HT-29 (cell line): ENCODE measurements around the gene ELMO1. TPM values are rescaled to one million over a fixed set of nuclear protein-coding genes. Genes with fewer than 3 reads are reported as not detected.

Experiments
- DNase-seq: peaks from one replicate; pipeline ENCODE4 v3.0.0-alpha.2; 2015; ENCODE audit warnings: low spot score
- total RNA-seq: library from RNA; depleted of rRNA; stranded (reverse); fragments of >200 nt; shearing (Covaris generic); gene quantifications from 2 replicates; pipeline ENCODE4 v1.2.3, GENCODE V29; 2014

ELMO1 gene
- total RNA-seq, 1 experiment from 2014 or later = 0.41 TPM

- DNase-seq = no peak
Observed at GRCh38 chr7:37193775-37194135, 254.9 kb downstream of the ELMO1 start.

GRCh38 chr7:37193087-37193774 is 255.4 kb downstream of the ELMO1 start:
- no peak for DNase-seq

- no peak for DNase-seq
Observed at GRCh38 chr7:37191797-37192196, 256.9 kb downstream of the ELMO1 start.

- no peak for DNase-seq
Observed at GRCh38 chr7:37187179-37187578, 261.5 kb downstream of the ELMO1 start.

- no peak for DNase-seq
Observed at GRCh38 chr7:37186753-37187152, 261.9 kb downstream of the ELMO1 start.

GRCh38 chr7:37181550-37181932 is 267.1 kb downstream of the ELMO1 start:
- DNase-seq = peak; percentile 7

- DNase-seq = no peak
Observed at GRCh38 chr7:37180828-37181549, 267.7 kb downstream of the ELMO1 start.

- DNase-seq = no peak
Observed at GRCh38 chr7:37176079-37176478, 272.6 kb downstream of the ELMO1 start.

- no peak for DNase-seq
Observed at GRCh38 chr7:37174460-37174859, 274.2 kb downstream of the ELMO1 start.

- DNase-seq = no peak
Observed at GRCh38 chr7:37173670-37174069, 275.0 kb downstream of the ELMO1 start.

- DNase-seq = no peak
Observed at GRCh38 chr7:37162106-37162505, 286.6 kb downstream of the ELMO1 start.

- DNase-seq = no peak
Observed at GRCh38 chr7:37160656-37161055, 288.0 kb downstream of the ELMO1 start.

GRCh38 chr7:37153376-37153775 is 295.3 kb downstream of the ELMO1 start:
- no peak for DNase-seq

- DNase-seq = no peak
Observed at GRCh38 chr7:37151741-37152413, 296.8 kb downstream of the ELMO1 start.

GRCh38 chr7:37150856-37151255 is 297.8 kb downstream of the ELMO1 start:
- no peak for DNase-seq

GRCh38 chr7:37150180-37150579 is 298.5 kb downstream of the ELMO1 start:
- no peak for DNase-seq

GRCh38 chr7:37149773-37150124 is 298.9 kb downstream of the ELMO1 start:
- DNase-seq = no peak

GRCh38 chr7:37149051-37149772 is 299.5 kb downstream of the ELMO1 start:
- no peak for DNase-seq

GRCh38 chr7:37145682-37146081 is 303.0 kb downstream of the ELMO1 start:
- DNase-seq = no peak

- DNase-seq = no peak
Observed at GRCh38 chr7:37144423-37144822, 304.2 kb downstream of the ELMO1 start.

GRCh38 chr7:37142958-37143357 is 305.7 kb downstream of the ELMO1 start:
- DNase-seq = no peak

- peak; percentile 7 for DNase-seq
Observed at GRCh38 chr7:37141742-37142141, 306.9 kb downstream of the ELMO1 start.
